ENCODE measurements around the gene CLDN16. TPM values are rescaled to one million over a fixed set of nuclear protein-coding genes. Genes with fewer than 3 reads are reported as not detected.

The CLDN16 gene, protein sequence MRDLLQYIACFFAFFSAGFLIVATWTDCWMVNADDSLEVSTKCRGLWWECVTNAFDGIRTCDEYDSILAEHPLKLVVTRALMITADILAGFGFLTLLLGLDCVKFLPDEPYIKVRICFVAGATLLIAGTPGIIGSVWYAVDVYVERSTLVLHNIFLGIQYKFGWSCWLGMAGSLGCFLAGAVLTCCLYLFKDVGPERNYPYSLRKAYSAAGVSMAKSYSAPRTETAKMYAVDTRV
- total RNA-seq (not detected), polyA plus RNA-seq (not detected), total RNA-seq (not detected)

DNA sequence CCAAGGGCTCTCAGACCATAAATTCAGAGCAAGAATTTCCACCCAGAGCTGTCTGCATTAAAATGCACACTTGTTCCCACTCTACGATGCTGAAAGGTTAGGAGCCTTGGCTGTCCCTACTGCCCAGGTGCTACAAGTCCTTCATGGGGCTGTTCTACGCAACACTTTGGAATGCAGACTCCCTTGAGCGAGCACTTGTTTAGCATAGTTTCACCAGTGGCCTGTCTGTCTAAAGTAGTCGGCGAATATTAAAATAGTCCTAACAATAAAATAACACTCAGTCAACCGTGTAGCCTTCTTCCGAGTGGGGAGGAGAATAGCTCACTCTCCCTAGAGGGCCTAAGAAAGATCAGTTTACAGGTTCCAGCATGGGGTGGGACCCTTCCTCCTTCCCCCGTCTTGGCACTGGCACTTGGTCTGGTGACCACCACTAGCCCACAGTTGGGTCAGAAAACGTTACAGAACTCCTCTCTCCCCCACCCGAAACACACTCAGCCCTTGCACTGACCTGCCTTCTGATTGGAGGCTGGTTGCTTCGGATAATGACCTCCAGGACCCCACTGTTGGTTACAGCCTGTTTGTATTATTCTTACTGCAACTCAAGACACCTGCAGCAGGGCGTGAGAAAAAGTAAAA lies at the start of gene CLDN16:
Gene CLDN16 (plus strand): TSS at position 586 of the 636 bp plus-strand sequence. CDS start 167 bp downstream, outside the sequence.
- ATAC-seq (no peak), DNase-seq (no peak)
- no peaks in the 10 kb centered on the region for H3K36me3 ChIP-seq (ENCODE audit: control insufficient read depth in 2 of 3, insufficient read depth in 3 of 3, low read length in 3 of 3)
- ChIA-PET POLR2A (no interaction called here), CTCF (interaction anchor here (0.6 kb wide), 1 partner anchor 666 kb away, joined by 4 read pairs; no protein-coding TSS in a partner anchor)
- Mint-ChIP-seq H3K36me3 (no peaks in the 10 kb centered on the region), H3K4me1 (no peaks in the 10 kb centered on the region), H3K27me3 (peaks cover 4 to 12% (median 7%) of the 10 kb centered on the region in 5 donors), H3K4me3 (no peak within 1 kb of the TSS), H3K27ac (no peak within 1 kb of the TSS), H3K9me3 (no peaks in the 10 kb centered on the region)
- H3K9me3 ChIP-seq (ENCODE audit: control insufficient read depth in 2 of 3, low read length in 3 of 3), result no peaks in the 10 kb centered on the region
- H3K27me3 ChIP-seq (ENCODE audit: control insufficient read depth in 2 of 2, insufficient read depth in 2 of 2, low read length in 2 of 2), result no peaks in the 10 kb centered on the region
- intact Hi-C loops (cut with micrococcal nuclease), result no loop called here
- H3K4me1 ChIP-seq (ENCODE audit: control insufficient read depth in 2 of 2, insufficient read depth in 2 of 2, low read length in 2 of 2), result no peaks in the 10 kb centered on the region
- no peak within 1 kb of the TSS for H3K4me3 ChIP-seq (ENCODE audit: low read length)
- H3K27ac ChIP-seq (ENCODE audit: low read depth, low read length), result no peak within 1 kb of the TSS

DNA sequence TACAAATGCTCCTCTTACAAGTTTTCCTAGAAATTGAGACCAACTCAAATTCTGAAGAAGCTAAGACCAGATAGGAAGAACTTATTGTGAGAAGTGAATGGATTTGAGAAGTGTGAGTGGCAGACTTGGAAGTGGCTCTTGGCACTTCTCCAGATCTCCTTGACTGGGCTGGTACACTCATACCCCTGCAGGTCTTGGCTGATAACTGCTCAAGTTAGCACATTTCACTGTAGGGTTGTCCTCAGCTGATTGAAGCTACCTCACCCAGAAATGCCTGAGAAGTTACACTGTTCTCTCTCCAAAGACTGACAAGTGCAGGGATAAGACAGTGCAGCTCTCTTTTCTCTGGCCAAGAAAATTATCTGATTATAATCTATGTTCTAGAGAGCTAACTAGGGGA lies 49.2 kb upstream of the CLDN16 start:
- H3K4me3 Mint-ChIP-seq, result no peak overlapping the region
- ChIA-PET CTCF (no interaction called here), POLR2A (no interaction called here)
- no peak overlapping the region for H3K27ac Mint-ChIP-seq
- peaks cover 0 to 9% (median 3%) of the 10 kb centered on the region in 5 donors for H3K27me3 Mint-ChIP-seq
- no peak for ATAC-seq
- peaks cover 0 to 3% (median 0%) of the 10 kb centered on the region in 5 donors for H3K36me3 Mint-ChIP-seq
- no peaks in the 10 kb centered on the region for H3K36me3 ChIP-seq (ENCODE audit: control insufficient read depth in 2 of 3, insufficient read depth in 3 of 3, low read length in 3 of 3)
- DNase-seq, result no peak
- H3K9me3 ChIP-seq (ENCODE audit: control insufficient read depth in 2 of 3, low read length in 3 of 3), result no peaks in the 10 kb centered on the region
- peaks cover 0 to 6% (median 0%) of the 10 kb centered on the region in 11 donors for H3K9me3 Mint-ChIP-seq
- no peak overlapping the region for H3K4me3 ChIP-seq (ENCODE audit: low read length)
- H3K27me3 ChIP-seq (ENCODE audit: control insufficient read depth in 2 of 2, insufficient read depth in 2 of 2, low read length in 2 of 2), result no peaks in the 10 kb centered on the region
- H3K4me1 ChIP-seq (ENCODE audit: control insufficient read depth in 2 of 2, insufficient read depth in 2 of 2, low read length in 2 of 2), result no peaks in the 10 kb centered on the region
- intact Hi-C loops (cut with micrococcal nuclease), result no loop called here
- peaks cover 0 to 5% (median 0%) of the 10 kb centered on the region in 7 donors for H3K4me1 Mint-ChIP-seq
- H3K27ac ChIP-seq (ENCODE audit: low read depth, low read length), result no peak overlapping the region

DNA sequence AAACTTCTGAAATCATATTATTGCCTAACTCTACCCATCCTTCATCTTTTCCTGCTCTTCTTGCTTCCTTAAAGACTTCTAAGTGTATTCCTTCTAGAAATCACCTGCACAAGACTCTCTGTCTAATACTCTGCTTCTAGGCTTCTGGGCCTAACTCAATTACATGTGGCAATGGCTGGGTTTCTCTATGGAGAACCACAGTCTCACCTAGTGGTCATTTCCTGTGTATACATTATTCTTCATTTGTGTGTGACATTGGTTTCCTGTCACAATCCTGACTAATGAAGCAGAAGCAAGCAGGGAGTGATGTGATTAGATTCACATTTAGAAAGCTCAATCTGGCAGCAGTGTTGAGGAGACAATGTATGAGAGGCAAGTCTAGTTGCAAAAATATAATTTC lies 48.8 kb upstream of the CLDN16 start:
- no peaks in the 10 kb centered on the region for H3K9me3 ChIP-seq (ENCODE audit: control insufficient read depth in 2 of 3, low read length in 3 of 3)
- Mint-ChIP-seq H3K27me3 (peaks cover 0 to 9% (median 3%) of the 10 kb centered on the region in 5 donors), H3K9me3 (peaks cover 0 to 6% (median 0%) of the 10 kb centered on the region in 11 donors), H3K4me3 (no peak overlapping the region), H3K36me3 (peaks cover 0 to 3% (median 0%) of the 10 kb centered on the region in 5 donors), H3K4me1 (peaks cover 0 to 5% (median 0%) of the 10 kb centered on the region in 7 donors), H3K27ac (no peak overlapping the region)
- ATAC-seq (no peak), DNase-seq (no peak)
- CTCF ChIA-PET, result no interaction called here
- H3K27me3 ChIP-seq (ENCODE audit: control insufficient read depth in 2 of 2, insufficient read depth in 2 of 2, low read length in 2 of 2), result no peaks in the 10 kb centered on the region
- intact Hi-C loops (cut with micrococcal nuclease), result no loop called here
- H3K36me3 ChIP-seq (ENCODE audit: control insufficient read depth in 2 of 3, insufficient read depth in 3 of 3, low read length in 3 of 3), result no peaks in the 10 kb centered on the region
- no peak overlapping the region for H3K27ac ChIP-seq (ENCODE audit: low read depth, low read length)
- POLR2A ChIA-PET, result no interaction called here
- no peaks in the 10 kb centered on the region for H3K4me1 ChIP-seq (ENCODE audit: control insufficient read depth in 2 of 2, insufficient read depth in 2 of 2, low read length in 2 of 2)
- H3K4me3 ChIP-seq (ENCODE audit: low read length), result no peak overlapping the region

DNA sequence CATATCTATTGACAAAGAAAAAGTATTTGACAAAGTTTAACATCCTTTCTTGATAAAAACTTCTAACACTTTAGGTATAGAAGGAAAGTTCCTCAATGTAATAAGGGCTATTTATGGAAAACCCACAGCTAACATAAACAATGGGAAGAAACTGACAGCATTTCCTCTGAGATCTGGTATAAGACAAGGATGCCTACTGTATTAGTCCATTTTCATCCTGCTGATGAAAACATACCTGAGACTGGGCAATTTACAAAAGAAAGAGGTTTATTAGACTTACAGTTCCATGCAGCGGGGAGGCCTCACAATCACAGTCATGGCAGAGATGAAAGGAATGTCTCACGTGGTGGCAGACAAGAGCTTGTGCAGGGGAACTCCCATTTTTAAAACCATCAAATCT lies 47.9 kb upstream of the CLDN16 start:
- POLR2A ChIA-PET, result no interaction called here
- no peak for ATAC-seq
- Histone ChIP-seq H3K36me3 (ENCODE audit: control insufficient read depth in 2 of 3, insufficient read depth in 3 of 3, low read length in 3 of 3) (no peaks in the 10 kb centered on the region), H3K4me3 (ENCODE audit: low read length) (no peak overlapping the region), H3K4me1 (ENCODE audit: control insufficient read depth in 2 of 2, insufficient read depth in 2 of 2, low read length in 2 of 2) (no peaks in the 10 kb centered on the region), H3K27me3 (ENCODE audit: control insufficient read depth in 2 of 2, insufficient read depth in 2 of 2, low read length in 2 of 2) (no peaks in the 10 kb centered on the region), H3K9me3 (ENCODE audit: control insufficient read depth in 2 of 3, low read length in 3 of 3) (no peaks in the 10 kb centered on the region), H3K27ac (ENCODE audit: low read depth, low read length) (no peak overlapping the region)
- CTCF ChIA-PET, result no interaction called here
- no peak for DNase-seq
- peaks cover 0 to 5% (median 0%) of the 10 kb centered on the region in 7 donors for H3K4me1 Mint-ChIP-seq
- H3K27me3 Mint-ChIP-seq, result peaks cover 0 to 9% (median 4%) of the 10 kb centered on the region in 5 donors
- peaks cover 0 to 3% (median 0%) of the 10 kb centered on the region in 5 donors for H3K36me3 Mint-ChIP-seq
- H3K4me3 Mint-ChIP-seq, result no peak overlapping the region
- no peak overlapping the region for H3K27ac Mint-ChIP-seq
- peaks cover 0 to 6% (median 0%) of the 10 kb centered on the region in 11 donors for H3K9me3 Mint-ChIP-seq
- intact Hi-C loops (cut with micrococcal nuclease), result no loop called here

DNA sequence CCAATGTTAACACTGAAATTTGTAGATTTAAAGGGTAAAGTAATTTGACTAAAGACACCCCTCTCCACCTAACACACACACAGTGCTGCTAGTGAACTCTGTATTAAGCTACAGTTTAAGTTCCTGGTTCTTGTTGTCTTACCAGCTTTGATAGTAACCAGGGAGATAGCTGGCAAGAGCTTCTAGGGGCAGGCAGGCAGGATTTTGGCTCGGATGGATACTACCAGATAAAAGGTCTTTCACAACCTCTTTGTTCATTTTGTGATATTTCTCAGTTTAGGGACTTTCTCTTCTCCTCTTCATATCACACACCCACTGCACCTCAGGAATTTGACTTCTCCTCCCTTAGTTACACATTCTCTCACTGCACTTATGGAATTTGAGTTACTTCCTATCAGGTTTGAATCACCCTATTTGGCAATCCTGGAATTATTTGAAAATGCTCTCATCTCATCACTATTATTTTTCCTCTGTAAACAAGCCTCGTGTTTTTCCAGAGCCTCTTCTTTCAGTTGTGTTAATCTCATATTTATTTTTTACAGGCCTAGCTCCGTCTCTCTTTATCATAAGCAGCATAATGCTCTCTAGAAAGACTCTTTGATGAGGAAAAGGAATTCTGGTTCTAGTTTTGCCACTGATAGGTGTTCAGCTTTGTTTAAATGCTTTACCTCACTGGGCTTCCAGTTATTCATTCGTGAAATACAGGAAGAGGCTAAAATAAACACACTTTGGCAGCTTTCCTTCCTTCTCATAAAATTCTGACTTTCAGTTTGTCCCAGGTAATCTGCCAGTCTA lies 42.7 kb upstream of the CLDN16 start:
- intact Hi-C loops (cut with micrococcal nuclease), result no loop called here
- Histone ChIP-seq H3K36me3 (ENCODE audit: control insufficient read depth in 2 of 3, insufficient read depth in 3 of 3, low read length in 3 of 3) (no peaks in the 10 kb centered on the region), H3K9me3 (ENCODE audit: control insufficient read depth in 2 of 3, low read length in 3 of 3) (no peaks in the 10 kb centered on the region), H3K27me3 (ENCODE audit: control insufficient read depth in 2 of 2, insufficient read depth in 2 of 2, low read length in 2 of 2) (no peaks in the 10 kb centered on the region), H3K4me1 (ENCODE audit: control insufficient read depth in 2 of 2, insufficient read depth in 2 of 2, low read length in 2 of 2) (no peaks in the 10 kb centered on the region), H3K4me3 (ENCODE audit: low read length) (no peak overlapping the region), H3K27ac (ENCODE audit: low read depth, low read length) (no peak overlapping the region)
- no peak overlapping the region for H3K4me3 Mint-ChIP-seq
- H3K9me3 Mint-ChIP-seq, result peaks cover 0 to 9% (median 4%) of the 10 kb centered on the region in 11 donors
- ChIA-PET CTCF (no interaction called here), POLR2A (no interaction called here)
- H3K27ac Mint-ChIP-seq, result no peak overlapping the region
- peaks cover 0 to 3% (median 0%) of the 10 kb centered on the region in 5 donors for H3K36me3 Mint-ChIP-seq
- H3K4me1 Mint-ChIP-seq, result peaks cover 0 to 2% (median 0%) of the 10 kb centered on the region in 7 donors
- H3K27me3 Mint-ChIP-seq, result peaks cover 0 to 18% (median 14%) of the 10 kb centered on the region in 5 donors
- ATAC-seq (no peak), DNase-seq (no peak)

DNA sequence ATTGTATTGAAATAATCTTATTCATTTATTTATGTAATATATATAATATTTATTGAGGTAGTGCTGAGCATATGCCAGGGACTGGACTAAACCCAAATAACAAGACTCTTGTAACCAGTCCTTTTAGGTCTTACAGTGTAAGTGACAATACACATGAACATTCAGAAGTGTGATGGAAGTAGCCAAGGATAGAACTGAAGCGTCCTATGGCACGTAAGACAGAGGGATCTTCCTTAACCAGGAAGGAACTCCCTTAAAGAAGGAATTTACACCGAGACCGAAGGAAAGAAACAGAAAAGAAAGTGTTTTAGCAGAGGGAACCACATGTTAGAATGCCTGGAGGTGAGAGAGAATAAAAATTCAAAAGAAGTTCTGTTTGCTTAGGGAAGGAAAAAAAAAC lies 42.1 kb upstream of the CLDN16 start:
- no peak for DNase-seq

More for the DNA sequence above, 42.1 kb upstream of the CLDN16 start:
- ATAC-seq, result no peak
- intact Hi-C loops (cut with micrococcal nuclease), result no loop called here
- Histone ChIP-seq H3K9me3 (ENCODE audit: control insufficient read depth in 2 of 3, low read length in 3 of 3) (no peaks in the 10 kb centered on the region), H3K4me3 (ENCODE audit: low read length) (no peak overlapping the region), H3K27ac (ENCODE audit: low read depth, low read length) (no peak overlapping the region), H3K36me3 (ENCODE audit: control insufficient read depth in 2 of 3, insufficient read depth in 3 of 3, low read length in 3 of 3) (no peaks in the 10 kb centered on the region), H3K4me1 (ENCODE audit: control insufficient read depth in 2 of 2, insufficient read depth in 2 of 2, low read length in 2 of 2) (no peaks in the 10 kb centered on the region), H3K27me3 (ENCODE audit: control insufficient read depth in 2 of 2, insufficient read depth in 2 of 2, low read length in 2 of 2) (no peaks in the 10 kb centered on the region)
- Mint-ChIP-seq H3K27ac (no peak overlapping the region), H3K4me3 (no peak overlapping the region), H3K4me1 (peaks cover 0 to 2% (median 0%) of the 10 kb centered on the region in 7 donors), H3K9me3 (peaks cover 0 to 9% (median 3%) of the 10 kb centered on the region in 11 donors), H3K36me3 (peaks cover 0 to 3% (median 0%) of the 10 kb centered on the region in 5 donors), H3K27me3 (peaks cover 0 to 18% (median 16%) of the 10 kb centered on the region in 5 donors)
- CTCF ChIA-PET, result no interaction called here
- POLR2A ChIA-PET, result no interaction called here
